Measurements from ENCODE around the gene CDK15. TPM values are rescaled to one million over a fixed set of nuclear protein-coding genes. Genes with fewer than 3 reads are reported as not detected.

CDK15 gene
- total RNA-seq, 1 experiment from 2014 or later: not detected

DNA sequence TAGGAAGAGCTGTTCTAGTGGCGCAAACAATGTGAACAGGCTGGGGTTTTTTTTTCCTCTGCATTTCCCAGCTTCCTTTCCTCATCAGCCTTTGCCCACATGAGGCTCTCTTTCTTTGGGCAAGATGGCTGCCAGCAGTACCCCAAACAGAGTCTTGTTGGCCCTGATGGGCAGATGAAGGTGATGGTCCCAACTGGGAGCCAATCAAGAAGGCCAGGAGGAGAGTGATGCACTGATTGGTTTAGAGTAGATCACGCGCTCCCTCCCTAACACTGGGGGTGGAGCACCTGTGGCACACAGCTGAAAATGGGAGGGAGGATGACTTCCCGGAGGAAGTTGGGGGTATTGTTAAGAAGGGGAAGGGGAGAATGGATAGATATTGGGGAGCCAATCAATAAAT, 131.0 kb downstream of the CDK15 start:
- POLR2A ChIA-PET: no interaction called here
- DNase-seq (ENCODE audit: low read depth, low spot score): no peak
- no peak overlapping the region for H3K4me3 ChIP-seq (replicated peaks in 1 of 2; ENCODE audit: low read depth in 1 of 2, low read length in 2 of 2)
- peak; percentile 63 for ATAC-seq
- H3K79me2 ChIP-seq (ENCODE audit: insufficient read depth, low read length): no peaks in the 10 kb centered on the region
- H3K9me3 ChIP-seq (ENCODE audit: control insufficient read depth in 1 of 2, insufficient read depth in 1 of 2, low read depth in 1 of 2, low read length in 2 of 2): no peaks in the 10 kb centered on the region
- BruUV-seq (replicated peaks): no TSS peak
- no peak overlapping the region for H3K4me2 ChIP-seq (ENCODE audit: low read length)
- CTCF ChIA-PET: no interaction called here
- no peak for TF ChIP-seq CEBPB (IDR thresholded peaks at IDR 0.05; ENCODE audit: low read depth)
- TF ChIP-seq SRF (IDR thresholded peaks at IDR 0.05; ENCODE audit: low read depth): no peak
- TF ChIP-seq, protein P1, sequence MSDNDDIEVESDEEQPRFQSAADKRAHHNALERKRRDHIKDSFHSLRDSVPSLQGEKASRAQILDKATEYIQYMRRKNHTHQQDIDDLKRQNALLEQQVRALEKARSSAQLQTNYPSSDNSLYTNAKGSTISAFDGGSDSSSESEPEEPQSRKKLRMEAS (IDR thresholded peaks at IDR 0.05): no peak
- TF ChIP-seq EZH2phosphoT487 (IDR thresholded peaks at IDR 0.05; ENCODE audit: borderline replicate concordance): no peak
- TF ChIP-seq TCF7L2 (IDR thresholded peaks at IDR 0.05; ENCODE audit: borderline replicate concordance, extremely low read depth, insufficient read depth, insufficient read length): no peak
- no peak for TF ChIP-seq YY1 (IDR thresholded peaks at IDR 0.05; ENCODE audit: extremely low read depth, insufficient replicate concordance, low read depth, low read length)
- no peak for TF ChIP-seq ZFX (IDR thresholded peaks at IDR 0.05)
- TF ChIP-seq, protein P2, sequence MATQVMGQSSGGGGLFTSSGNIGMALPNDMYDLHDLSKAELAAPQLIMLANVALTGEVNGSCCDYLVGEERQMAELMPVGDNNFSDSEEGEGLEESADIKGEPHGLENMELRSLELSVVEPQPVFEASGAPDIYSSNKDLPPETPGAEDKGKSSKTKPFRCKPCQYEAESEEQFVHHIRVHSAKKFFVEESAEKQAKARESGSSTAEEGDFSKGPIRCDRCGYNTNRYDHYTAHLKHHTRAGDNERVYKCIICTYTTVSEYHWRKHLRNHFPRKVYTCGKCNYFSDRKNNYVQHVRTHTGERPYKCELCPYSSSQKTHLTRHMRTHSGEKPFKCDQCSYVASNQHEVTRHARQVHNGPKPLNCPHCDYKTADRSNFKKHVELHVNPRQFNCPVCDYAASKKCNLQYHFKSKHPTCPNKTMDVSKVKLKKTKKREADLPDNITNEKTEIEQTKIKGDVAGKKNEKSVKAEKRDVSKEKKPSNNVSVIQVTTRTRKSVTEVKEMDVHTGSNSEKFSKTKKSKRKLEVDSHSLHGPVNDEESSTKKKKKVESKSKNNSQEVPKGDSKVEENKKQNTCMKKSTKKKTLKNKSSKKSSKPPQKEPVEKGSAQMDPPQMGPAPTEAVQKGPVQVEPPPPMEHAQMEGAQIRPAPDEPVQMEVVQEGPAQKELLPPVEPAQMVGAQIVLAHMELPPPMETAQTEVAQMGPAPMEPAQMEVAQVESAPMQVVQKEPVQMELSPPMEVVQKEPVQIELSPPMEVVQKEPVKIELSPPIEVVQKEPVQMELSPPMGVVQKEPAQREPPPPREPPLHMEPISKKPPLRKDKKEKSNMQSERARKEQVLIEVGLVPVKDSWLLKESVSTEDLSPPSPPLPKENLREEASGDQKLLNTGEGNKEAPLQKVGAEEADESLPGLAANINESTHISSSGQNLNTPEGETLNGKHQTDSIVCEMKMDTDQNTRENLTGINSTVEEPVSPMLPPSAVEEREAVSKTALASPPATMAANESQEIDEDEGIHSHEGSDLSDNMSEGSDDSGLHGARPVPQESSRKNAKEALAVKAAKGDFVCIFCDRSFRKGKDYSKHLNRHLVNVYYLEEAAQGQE (IDR thresholded peaks at IDR 0.05; ENCODE audit: low read depth): no peak
- no peak for TF ChIP-seq ELF1 (IDR thresholded peaks at IDR 0.05; ENCODE audit: borderline replicate concordance, low read depth)
- TF ChIP-seq POLR2A (IDR thresholded peaks at IDR 0.05; ENCODE audit: borderline replicate concordance, extremely low read depth, insufficient read depth, insufficient read length): no peak
- no peak for TF ChIP-seq SIN3A (IDR thresholded peaks at IDR 0.05; ENCODE audit: low read depth)
- TF ChIP-seq ZNF274 (IDR thresholded peaks at IDR 0.05; ENCODE audit: low read depth, low read length): no peak
- TF ChIP-seq POLR2AphosphoS5 (IDR thresholded peaks at IDR 0.05; ENCODE audit: low read depth, low read length): no peak
- no peak for TF ChIP-seq SP1 (IDR thresholded peaks at IDR 0.05; ENCODE audit: low read depth)
- TF ChIP-seq, protein P3, sequence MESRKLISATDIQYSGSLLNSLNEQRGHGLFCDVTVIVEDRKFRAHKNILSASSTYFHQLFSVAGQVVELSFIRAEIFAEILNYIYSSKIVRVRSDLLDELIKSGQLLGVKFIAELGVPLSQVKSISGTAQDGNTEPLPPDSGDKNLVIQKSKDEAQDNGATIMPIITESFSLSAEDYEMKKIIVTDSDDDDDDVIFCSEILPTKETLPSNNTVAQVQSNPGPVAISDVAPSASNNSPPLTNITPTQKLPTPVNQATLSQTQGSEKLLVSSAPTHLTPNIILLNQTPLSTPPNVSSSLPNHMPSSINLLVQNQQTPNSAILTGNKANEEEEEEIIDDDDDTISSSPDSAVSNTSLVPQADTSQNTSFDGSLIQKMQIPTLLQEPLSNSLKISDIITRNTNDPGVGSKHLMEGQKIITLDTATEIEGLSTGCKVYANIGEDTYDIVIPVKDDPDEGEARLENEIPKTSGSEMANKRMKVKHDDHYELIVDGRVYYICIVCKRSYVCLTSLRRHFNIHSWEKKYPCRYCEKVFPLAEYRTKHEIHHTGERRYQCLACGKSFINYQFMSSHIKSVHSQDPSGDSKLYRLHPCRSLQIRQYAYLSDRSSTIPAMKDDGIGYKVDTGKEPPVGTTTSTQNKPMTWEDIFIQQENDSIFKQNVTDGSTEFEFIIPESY (IDR thresholded peaks at IDR 0.05; ENCODE audit: extremely low read depth, insufficient replicate concordance, low read length): no peak
- TF ChIP-seq, protein P4, sequence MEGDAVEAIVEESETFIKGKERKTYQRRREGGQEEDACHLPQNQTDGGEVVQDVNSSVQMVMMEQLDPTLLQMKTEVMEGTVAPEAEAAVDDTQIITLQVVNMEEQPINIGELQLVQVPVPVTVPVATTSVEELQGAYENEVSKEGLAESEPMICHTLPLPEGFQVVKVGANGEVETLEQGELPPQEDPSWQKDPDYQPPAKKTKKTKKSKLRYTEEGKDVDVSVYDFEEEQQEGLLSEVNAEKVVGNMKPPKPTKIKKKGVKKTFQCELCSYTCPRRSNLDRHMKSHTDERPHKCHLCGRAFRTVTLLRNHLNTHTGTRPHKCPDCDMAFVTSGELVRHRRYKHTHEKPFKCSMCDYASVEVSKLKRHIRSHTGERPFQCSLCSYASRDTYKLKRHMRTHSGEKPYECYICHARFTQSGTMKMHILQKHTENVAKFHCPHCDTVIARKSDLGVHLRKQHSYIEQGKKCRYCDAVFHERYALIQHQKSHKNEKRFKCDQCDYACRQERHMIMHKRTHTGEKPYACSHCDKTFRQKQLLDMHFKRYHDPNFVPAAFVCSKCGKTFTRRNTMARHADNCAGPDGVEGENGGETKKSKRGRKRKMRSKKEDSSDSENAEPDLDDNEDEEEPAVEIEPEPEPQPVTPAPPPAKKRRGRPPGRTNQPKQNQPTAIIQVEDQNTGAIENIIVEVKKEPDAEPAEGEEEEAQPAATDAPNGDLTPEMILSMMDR (IDR thresholded peaks at IDR 0.05 in 2 of 3, conservative IDR thresholded peaks at IDR 0.05 in 1 of 3; ENCODE audit: borderline replicate concordance in 1 of 3, insufficient read depth in 1 of 3, low read depth in 2 of 3, low read length in 2 of 3): no peak
- TF ChIP-seq, protein P5, sequence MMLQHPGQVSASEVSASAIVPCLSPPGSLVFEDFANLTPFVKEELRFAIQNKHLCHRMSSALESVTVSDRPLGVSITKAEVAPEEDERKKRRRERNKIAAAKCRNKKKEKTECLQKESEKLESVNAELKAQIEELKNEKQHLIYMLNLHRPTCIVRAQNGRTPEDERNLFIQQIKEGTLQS (IDR thresholded peaks at IDR 0.05): no peak
- H3K9me2 ChIP-seq (ENCODE audit: insufficient read depth): no peaks in the 10 kb centered on the region
- peaks cover 9% of the 10 kb centered on the region; the same call in 1 of the 2 replicates for H3K27me3 ChIP-seq (ENCODE audit: insufficient read depth, low read length)
- RAD21 ChIA-PET (ENCODE audit: low non-redundant PET in 1 of 2, low total read pairs in 2 of 2, uncharacterized antibody in 2 of 2, unreplicated experiment in 2 of 2): no interaction called here
- H2AFZ ChIP-seq (ENCODE audit: low read depth, low read length, poor library complexity, severe bottlenecking): no peak overlapping the region
- H3K27ac ChIP-seq (ENCODE audit: low read depth, low read length): no peak overlapping the region
- intact Hi-C loops (cut with micrococcal nuclease): no loop called here
- H3K36me3 ChIP-seq (ENCODE audit: control insufficient read depth in 1 of 2, insufficient read depth in 2 of 2, low read length in 2 of 2): no peaks in the 10 kb centered on the region
- H4K20me1 ChIP-seq (ENCODE audit: insufficient read depth): no peaks in the 10 kb centered on the region
- H3K9ac ChIP-seq (ENCODE audit: low read length): no peak overlapping the region
- no peaks in the 10 kb centered on the region for H3K4me1 ChIP-seq (ENCODE audit: control insufficient read depth in 1 of 2, insufficient read depth in 2 of 2, low read length in 2 of 2)

Data from HCT116 (cell line).